Measurements from ENCODE around the gene TANC1.

- TF ChIP-seq FOS (IDR thresholded peaks at IDR 0.05; ENCODE audit: borderline replicate concordance, insufficient read depth, low read length), result no peak
- TF ChIP-seq POLR2AphosphoS5 (IDR thresholded peaks at IDR 0.05; ENCODE audit: insufficient read depth, low read depth, low read length), result no peak
- no peak for TF ChIP-seq JUN (IDR thresholded peaks at IDR 0.05; ENCODE audit: borderline replicate concordance, insufficient read depth, insufficient read length, low read depth)
- TF ChIP-seq CTCF (IDR thresholded peaks at IDR 0.05; ENCODE audit: extremely low read depth in 1 of 2, insufficient read depth in 1 of 2, low read depth in 1 of 2, low read length in 2 of 2), result no peak
- TF ChIP-seq EZH2 (IDR thresholded peaks at IDR 0.05; ENCODE audit: borderline replicate concordance, low read depth, low read length, severe bottlenecking), result no peak
- no peak for TF ChIP-seq MYC (IDR thresholded peaks at IDR 0.05; ENCODE audit: low read depth, low read length)
- TF ChIP-seq MAX (IDR thresholded peaks at IDR 0.05; ENCODE audit: insufficient read depth, insufficient read length), result no peak
Observed at GRCh38 chr2:159060518-159060917, 92.1 kb downstream of the TANC1 start.
